ENCODE results near the gene ZNF274. TPM values are rescaled to one million over a fixed set of nuclear protein-coding genes. Genes with fewer than 3 reads are reported as not detected.
A peak's percentile ranks its signal among the peaks of the same experiment; 100 is the strongest.

Gene ZNF274
- total and polyA plus RNA-seq, 9 of the 15 experiments (the other 6 are each of a cell fraction or from before 2014, with no cell fraction given), result 5.2 to 37.0 (median 28.1) TPM

GRCh38 chr19:58182989-58183816 lies at the start of gene ZNF274 (continued):
- TF ChIP-seq, protein P1, sequence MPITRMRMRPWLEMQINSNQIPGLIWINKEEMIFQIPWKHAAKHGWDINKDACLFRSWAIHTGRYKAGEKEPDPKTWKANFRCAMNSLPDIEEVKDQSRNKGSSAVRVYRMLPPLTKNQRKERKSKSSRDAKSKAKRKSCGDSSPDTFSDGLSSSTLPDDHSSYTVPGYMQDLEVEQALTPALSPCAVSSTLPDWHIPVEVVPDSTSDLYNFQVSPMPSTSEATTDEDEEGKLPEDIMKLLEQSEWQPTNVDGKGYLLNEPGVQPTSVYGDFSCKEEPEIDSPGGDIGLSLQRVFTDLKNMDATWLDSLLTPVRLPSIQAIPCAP (CRISPR knock-in tag; IDR thresholded peaks at IDR 0.05; ENCODE audit: borderline replicate concordance), result no peak
- TF ChIP-seq, protein P2, sequence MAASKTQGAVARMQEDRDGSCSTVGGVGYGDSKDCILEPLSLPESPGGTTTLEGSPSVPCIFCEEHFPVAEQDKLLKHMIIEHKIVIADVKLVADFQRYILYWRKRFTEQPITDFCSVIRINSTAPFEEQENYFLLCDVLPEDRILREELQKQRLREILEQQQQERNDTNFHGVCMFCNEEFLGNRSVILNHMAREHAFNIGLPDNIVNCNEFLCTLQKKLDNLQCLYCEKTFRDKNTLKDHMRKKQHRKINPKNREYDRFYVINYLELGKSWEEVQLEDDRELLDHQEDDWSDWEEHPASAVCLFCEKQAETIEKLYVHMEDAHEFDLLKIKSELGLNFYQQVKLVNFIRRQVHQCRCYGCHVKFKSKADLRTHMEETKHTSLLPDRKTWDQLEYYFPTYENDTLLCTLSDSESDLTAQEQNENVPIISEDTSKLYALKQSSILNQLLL (CRISPR knock-in tag; IDR thresholded peaks at IDR 0.05; ENCODE audit: borderline replicate concordance), result no peak
- TF ChIP-seq KAT2B (IDR thresholded peaks at IDR 0.05; ENCODE audit: low read depth, low read length), result no peak
- TF ChIP-seq, protein P3, sequence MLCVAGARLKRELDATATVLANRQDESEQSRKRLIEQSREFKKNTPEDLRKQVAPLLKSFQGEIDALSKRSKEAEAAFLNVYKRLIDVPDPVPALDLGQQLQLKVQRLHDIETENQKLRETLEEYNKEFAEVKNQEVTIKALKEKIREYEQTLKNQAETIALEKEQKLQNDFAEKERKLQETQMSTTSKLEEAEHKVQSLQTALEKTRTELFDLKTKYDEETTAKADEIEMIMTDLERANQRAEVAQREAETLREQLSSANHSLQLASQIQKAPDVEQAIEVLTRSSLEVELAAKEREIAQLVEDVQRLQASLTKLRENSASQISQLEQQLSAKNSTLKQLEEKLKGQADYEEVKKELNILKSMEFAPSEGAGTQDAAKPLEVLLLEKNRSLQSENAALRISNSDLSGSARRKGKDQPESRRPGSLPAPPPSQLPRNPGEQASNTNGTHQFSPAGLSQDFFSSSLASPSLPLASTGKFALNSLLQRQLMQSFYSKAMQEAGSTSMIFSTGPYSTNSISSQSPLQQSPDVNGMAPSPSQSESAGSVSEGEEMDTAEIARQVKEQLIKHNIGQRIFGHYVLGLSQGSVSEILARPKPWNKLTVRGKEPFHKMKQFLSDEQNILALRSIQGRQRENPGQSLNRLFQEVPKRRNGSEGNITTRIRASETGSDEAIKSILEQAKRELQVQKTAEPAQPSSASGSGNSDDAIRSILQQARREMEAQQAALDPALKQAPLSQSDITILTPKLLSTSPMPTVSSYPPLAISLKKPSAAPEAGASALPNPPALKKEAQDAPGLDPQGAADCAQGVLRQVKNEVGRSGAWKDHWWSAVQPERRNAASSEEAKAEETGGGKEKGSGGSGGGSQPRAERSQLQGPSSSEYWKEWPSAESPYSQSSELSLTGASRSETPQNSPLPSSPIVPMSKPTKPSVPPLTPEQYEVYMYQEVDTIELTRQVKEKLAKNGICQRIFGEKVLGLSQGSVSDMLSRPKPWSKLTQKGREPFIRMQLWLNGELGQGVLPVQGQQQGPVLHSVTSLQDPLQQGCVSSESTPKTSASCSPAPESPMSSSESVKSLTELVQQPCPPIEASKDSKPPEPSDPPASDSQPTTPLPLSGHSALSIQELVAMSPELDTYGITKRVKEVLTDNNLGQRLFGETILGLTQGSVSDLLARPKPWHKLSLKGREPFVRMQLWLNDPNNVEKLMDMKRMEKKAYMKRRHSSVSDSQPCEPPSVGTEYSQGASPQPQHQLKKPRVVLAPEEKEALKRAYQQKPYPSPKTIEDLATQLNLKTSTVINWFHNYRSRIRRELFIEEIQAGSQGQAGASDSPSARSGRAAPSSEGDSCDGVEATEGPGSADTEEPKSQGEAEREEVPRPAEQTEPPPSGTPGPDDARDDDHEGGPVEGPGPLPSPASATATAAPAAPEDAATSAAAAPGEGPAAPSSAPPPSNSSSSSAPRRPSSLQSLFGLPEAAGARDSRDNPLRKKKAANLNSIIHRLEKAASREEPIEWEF (CRISPR knock-in tag; IDR thresholded peaks at IDR 0.05), result 0 out of 2 replicates have a peak, but pooled peaks have one; percentile 33
- no peak; the same call in 1 of the 2 replicates for TF ChIP-seq TRIM28 (IDR thresholded peaks at IDR 0.05)
- TF ChIP-seq TFAM (CRISPR knock-in tag; conservative IDR thresholded peaks at IDR 0.05), result no peak
- peak; percentile 88 for TF ChIP-seq ELF1 (tag; IDR thresholded peaks at IDR 0.05)
- TF ChIP-seq PHB2 (IDR thresholded peaks at IDR 0.05; ENCODE audit: low read depth), result no peak
- no peak for TF ChIP-seq RHOXF2B (CRISPR knock-in tag; conservative IDR thresholded peaks at IDR 0.05)
- TF ChIP-seq TCF7L2 (IDR thresholded peaks at IDR 0.05; ENCODE audit: low read depth, low read length), result no peak
- peak; percentile 61; the same call in 1 of the 2 replicates for TF ChIP-seq FOXK1 (CRISPR knock-in tag; IDR thresholded peaks at IDR 0.05; ENCODE audit: borderline replicate concordance)
- TF ChIP-seq, protein P4, sequence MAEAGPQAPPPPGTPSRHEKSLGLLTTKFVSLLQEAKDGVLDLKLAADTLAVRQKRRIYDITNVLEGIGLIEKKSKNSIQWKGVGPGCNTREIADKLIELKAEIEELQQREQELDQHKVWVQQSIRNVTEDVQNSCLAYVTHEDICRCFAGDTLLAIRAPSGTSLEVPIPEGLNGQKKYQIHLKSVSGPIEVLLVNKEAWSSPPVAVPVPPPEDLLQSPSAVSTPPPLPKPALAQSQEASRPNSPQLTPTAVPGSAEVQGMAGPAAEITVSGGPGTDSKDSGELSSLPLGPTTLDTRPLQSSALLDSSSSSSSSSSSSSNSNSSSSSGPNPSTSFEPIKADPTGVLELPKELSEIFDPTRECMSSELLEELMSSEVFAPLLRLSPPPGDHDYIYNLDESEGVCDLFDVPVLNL (CRISPR knock-in tag; IDR thresholded peaks at IDR 0.05; ENCODE audit: low read depth), result peak; percentile 76; the same call in 1 of the 2 replicates
- TF ChIP-seq HNRNPK (IDR thresholded peaks at IDR 0.05; ENCODE audit: low read depth, low read length, poor library complexity, severe bottlenecking), result no peak
- TF ChIP-seq NFXL1 (CRISPR knock-in tag; IDR thresholded peaks at IDR 0.05), result no peak
- no peak; a peak in 1 of 4 replicates for TF ChIP-seq TRIM24 (IDR thresholded peaks at IDR 0.05)
- peak; percentile 79 for TF ChIP-seq CHD1 (IDR thresholded peaks at IDR 0.05; ENCODE audit: low read length)
